Uterus (tissue), 2 donors: ENCODE results near the gene MAL.

Experiments used
- CTCF ChIP-seq, 4 experiments: fragments of 200-600 bp in 2 of 4; fragments of 450-650 bp in 2 of 4; sonication (generic) in 2 of 4; IDR thresholded peaks; one replicate each; pipeline ENCODE4 v1.5.1; 2016 to 2019; ENCODE audit warnings: antibody characterized with exemption in 4 of 4, mild to moderate bottlenecking in 2 of 4, moderate library complexity in 1 of 4
- POLR2A ChIP-seq, 2 donors: fragments of 450-650 bp; IDR thresholded peaks; one replicate each; pipeline ENCODE4 v1.6.1; 2016; ENCODE audit warnings: antibody characterized with exemption in 2 of 2, mild to moderate bottlenecking in 1 of 2, moderate library complexity in 1 of 2

GRCh38 chr2:94995553-94996304, 29.8 kb upstream of the MAL start:
- TF ChIP-seq CTCF (IDR thresholded peaks at IDR 0.05): no peak
- TF ChIP-seq POLR2A (IDR thresholded peaks at IDR 0.05): no peak
